ENCODE measurements around the gene CC2D1B. TPM values are rescaled to one million over a fixed set of nuclear protein-coding genes. Genes with fewer than 3 reads are reported as not detected.

CC2D1B gene
- polyA plus RNA-seq, 3 donors, result 12.6 to 18.5 (median 15.6) TPM

DNA sequence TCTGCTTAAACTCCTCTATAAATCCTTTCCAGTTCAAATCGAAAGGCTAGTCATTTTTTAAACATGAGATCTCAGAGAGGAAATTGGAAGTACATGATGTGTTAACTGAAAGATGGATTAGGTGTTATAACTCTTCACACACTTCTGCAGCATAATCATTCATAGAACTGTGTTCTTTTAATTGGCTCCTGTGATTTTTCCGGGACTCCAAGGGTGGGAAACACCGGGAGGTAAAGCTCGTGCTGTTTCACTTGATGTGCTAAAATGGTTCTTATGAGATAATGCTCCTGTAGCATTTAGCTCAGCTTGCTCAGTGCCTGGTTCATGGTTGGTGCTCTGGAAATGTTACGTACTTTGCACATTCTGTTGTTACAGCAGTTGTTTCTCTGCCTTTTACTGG lies 40.2 kb downstream of the CC2D1B start:
- no peak overlapping the region for H3K27ac ChIP-seq (ENCODE audit: low read depth, low read length)
- 79 to 91% (median 87%) methylated on average over 5 of the region's 5 CpGs for WGBS, 3 donors

DNA sequence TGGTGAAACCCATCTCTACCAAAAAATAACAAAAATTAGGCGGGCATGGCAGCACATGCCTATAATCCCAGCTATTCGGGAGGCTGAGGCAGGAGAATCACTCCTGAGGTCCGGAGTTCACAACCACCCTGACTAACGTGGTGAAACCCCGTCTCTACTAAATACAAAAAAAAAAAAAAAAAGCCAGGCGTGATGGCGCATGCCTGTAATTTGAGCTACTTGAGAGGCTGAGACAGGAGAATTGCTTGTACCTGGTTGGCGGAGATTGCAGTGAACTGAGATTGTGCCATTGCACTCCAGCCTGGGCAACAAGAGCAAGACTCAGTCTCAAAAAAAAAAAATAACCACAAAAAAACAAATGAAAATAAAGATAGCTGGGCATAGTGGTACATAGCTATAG lies 42.3 kb downstream of the CC2D1B start:
- WGBS, 3 donors, result 91 to 95% (median 92%) methylated on average over 8 of the region's 8 CpGs
- no peak overlapping the region for H3K27ac ChIP-seq (ENCODE audit: low read depth, low read length)

DNA sequence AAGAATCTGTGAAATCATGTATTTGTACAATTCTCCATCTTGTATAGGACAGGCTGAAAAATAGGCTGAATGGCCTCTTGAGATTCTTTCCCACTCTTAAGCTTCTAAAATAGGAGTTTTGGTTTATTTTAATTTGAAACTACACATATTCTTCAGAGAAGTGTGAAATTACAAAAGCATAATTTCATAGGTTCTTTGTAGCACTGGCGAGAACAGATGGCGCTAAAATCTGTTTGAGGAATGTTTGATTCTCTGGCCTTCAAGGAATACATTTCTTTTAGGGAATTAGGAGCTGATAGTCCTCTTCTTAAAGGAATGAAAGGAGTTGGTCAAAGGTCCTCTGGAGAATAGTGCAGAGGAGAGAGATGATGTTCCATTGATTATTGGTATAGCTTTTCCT lies 44.9 kb downstream of the CC2D1B start:
- H3K27ac ChIP-seq (ENCODE audit: low read depth, low read length), result no peak overlapping the region
- 97 to 99% (median 98%) methylated on average over 2 of the region's 2 CpGs for WGBS, 3 donors

DNA sequence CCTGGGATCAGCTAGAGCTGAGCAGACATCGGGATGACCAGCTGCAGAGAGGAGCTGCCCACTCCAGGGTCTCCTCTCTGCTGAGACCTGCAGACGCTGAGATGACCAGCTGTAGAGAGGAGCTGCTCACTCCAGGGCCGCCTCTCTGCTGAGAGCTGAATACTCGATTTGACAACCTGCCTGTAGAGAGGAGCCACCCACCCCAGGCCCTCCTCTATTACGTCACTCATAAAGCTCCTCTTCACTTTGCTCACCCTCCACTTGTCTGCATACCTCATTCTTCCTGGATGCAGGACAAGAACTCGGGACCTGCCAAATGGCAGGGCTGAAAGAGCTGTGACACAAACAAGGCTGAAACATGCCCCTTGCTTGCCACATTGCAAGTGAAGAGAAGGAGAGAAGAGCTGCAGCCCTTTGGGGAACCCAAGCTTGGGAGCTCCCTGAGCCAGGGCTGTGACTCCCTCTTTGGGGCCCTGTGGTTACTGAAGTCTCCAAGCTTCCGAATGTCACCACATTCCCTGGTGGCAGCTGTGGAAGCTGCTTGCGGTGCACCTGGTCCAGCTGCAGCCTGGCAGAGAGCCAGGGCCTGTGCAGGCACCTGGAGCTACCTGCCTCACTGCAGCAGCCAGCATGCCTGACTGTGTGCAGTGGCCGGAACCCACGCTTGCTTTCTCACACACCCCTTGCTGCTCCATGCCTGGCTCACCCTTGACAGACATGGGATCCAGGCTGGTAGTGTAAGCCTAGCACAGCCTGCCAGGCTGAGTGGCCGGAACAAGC lies 59.6 kb downstream of the CC2D1B start:
- H3K27ac ChIP-seq (ENCODE audit: low read depth, low read length), result no peak overlapping the region
- 81 to 88% (median 87%) methylated on average over 11 of the region's 11 CpGs for WGBS, 3 donors

DNA sequence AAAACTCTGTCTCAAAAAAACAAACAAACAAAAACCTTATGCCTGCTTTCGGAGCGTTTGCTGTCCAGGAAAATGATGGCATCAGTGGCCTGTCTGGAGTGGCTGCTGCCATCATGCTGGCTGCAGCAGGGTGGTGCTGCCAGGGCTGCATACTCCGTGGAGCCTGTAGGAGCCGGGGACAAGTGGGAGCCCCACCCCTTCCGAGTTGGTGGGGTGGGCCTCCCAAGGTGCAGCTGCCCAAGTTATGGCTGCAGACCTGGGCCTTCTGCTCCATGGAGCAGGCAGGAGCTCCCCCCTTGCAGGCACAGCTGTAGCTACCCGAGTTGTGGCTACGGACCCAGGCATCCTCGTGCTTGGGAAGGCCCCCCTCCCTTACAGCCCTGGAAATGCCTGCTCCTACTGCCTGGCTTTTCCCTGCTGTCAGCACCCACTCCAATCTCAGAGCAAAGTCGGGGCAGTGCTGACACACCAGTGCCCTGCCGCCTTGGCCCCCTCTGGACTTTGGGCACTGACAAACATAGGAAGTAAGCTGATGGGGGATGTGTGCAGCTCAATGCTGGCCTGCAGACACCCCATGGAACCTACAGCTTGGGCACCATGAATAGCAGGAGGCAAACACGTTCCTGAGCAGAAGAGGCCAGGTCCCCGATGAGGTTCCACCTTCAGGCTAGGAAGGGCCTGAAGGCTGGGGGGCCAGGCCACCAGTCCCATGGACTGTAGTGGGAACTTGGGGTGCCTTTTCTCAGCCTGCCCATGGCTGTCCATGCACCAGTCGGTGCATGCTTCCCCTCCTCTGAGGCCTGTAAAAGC lies 60.4 kb downstream of the CC2D1B start:
- WGBS, 3 donors, result 93 to 94% (median 93%) methylated on average over 13 of the region's 13 CpGs
- H3K27ac ChIP-seq (ENCODE audit: low read depth, low read length), result no peak overlapping the region

Other genes starting within 250 kb of the CC2D1B start
- gene ZFYVE9, start 224.1 kb downstream of the CC2D1B start, polyA plus RNA-seq, result 10 to 100 TPM in 2 of 3 donors, 1 to 10 TPM in 1; 7.4 to 13.4 (median 10.1) TPM
- gene ORC1, start 38.2 kb upstream of the CC2D1B start, polyA plus RNA-seq, result under 1 TPM; 0.19 to 0.34 (median 0.30) TPM
- gene PRPF38A, start 38.4 kb upstream of the CC2D1B start, polyA plus RNA-seq, result 10 to 100 TPM; 11.7 to 17.7 (median 14.1) TPM
- 10 to 100 TPM; 15.5 to 21.0 (median 17.0) TPM for gene TUT4, start 186.9 kb upstream of the CC2D1B start, polyA plus RNA-seq
- gene GPX7, start 236.2 kb upstream of the CC2D1B start, polyA plus RNA-seq, result 10 to 100 TPM in 1 of 3 donors, 1 to 10 TPM in 2; 8.2 to 10.6 (median 8.7) TPM